Activated CD8-positive, alpha-beta memory T cell treated with anti-CD3 and anti-CD28 coated beads, Interleukin-2, amount 10 ng/mL, durations not matched to agents 7 days and 5 days (primary cell): Measurements from ENCODE around the gene KNL1. TPM values are rescaled to one million over a fixed set of nuclear protein-coding genes. Genes with fewer than 3 reads are reported as not detected.

ENCODE experiments used
- ATAC-seq: fragments of 150-1000 bp; cut with Tn5 transposase; one replicate; pipeline ENCODE4 v1.10.0; 2021; ENCODE audit warnings: moderate library complexity
- CTCF ChIA-PET: fragments of 350-600 bp; sonication (Branson Sonifier 250); formaldehyde crosslinking; loops from one replicate; lab custom pipeline; 2021; ENCODE audit warnings: antibody characterized with exemption; lab: Charles Lee
- DNase-seq: peaks from one replicate; pipeline ENCODE4 v3.0.0-alpha.2; 2020
- H3K27ac Mint-ChIP-seq: one replicate; pipeline ENCODE4 v1.8.0; 2021; ENCODE audit warnings: mild to moderate bottlenecking, mixed read lengths
- H3K27me3 Mint-ChIP-seq: one replicate; pipeline ENCODE4 v1.8.0; 2021; ENCODE audit warnings: mixed read lengths
- H3K36me3 Mint-ChIP-seq: one replicate; pipeline ENCODE4 v1.8.0; 2021; ENCODE audit warnings: mild to moderate bottlenecking, mixed read lengths
- H3K4me1 Mint-ChIP-seq: one replicate; pipeline ENCODE4 v1.8.0; 2021; ENCODE audit warnings: mixed read lengths
- H3K4me3 Mint-ChIP-seq: one replicate; pipeline ENCODE4 v1.8.0; 2021; ENCODE audit warnings: mild to moderate bottlenecking, moderate library complexity, mixed read lengths
- H3K9me3 Mint-ChIP-seq: one replicate; pipeline ENCODE4 v1.8.0; 2022; ENCODE audit warnings: low read depth, mixed read lengths
- total RNA-seq, 2 experiments: library from RNA; stranded (reverse); gene quantifications; one replicate each; pipeline ENCODE4 v1.2.3, GENCODE V29; 2021

The KNL1 gene
- total RNA-seq, 2 experiments from 2014 or later: 52.1 to 75.0 TPM

DNA sequence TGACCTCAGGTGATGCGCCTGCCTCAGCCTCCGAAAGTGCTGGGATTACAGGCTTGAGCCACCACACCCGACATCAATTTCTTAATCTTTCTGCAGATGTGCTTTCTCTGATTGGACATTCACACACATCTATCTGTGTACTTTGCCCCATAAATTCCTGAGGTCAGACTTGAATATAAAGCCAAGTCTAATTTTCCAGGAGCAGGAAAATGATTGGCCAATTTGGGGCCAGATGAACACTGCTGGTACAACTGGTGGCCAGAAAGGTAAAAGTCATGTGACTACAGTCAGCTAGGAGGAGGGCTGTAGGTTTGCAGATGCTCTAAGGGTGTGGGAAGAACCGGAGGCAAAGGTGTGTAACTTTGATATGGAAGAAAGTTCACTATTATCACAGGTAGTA lies 97.7 kb downstream of the KNL1 start:
- peaks cover 17% of the 10 kb centered on the region for H3K36me3 Mint-ChIP-seq
- peaks cover 16% of the 10 kb centered on the region for H3K4me1 Mint-ChIP-seq
- H3K9me3 Mint-ChIP-seq: no peaks in the 10 kb centered on the region
- DNase-seq (no peak), ATAC-seq (no peak)
- no peak overlapping the region for H3K27ac Mint-ChIP-seq
- H3K27me3 Mint-ChIP-seq: no peaks in the 10 kb centered on the region
- CTCF ChIA-PET: interaction anchor here (1.1 kb wide), 1 partner anchor 91 kb away, joined by 4 read pairs; no protein-coding TSS in a partner anchor
- no peak overlapping the region for H3K4me3 Mint-ChIP-seq

DNA sequence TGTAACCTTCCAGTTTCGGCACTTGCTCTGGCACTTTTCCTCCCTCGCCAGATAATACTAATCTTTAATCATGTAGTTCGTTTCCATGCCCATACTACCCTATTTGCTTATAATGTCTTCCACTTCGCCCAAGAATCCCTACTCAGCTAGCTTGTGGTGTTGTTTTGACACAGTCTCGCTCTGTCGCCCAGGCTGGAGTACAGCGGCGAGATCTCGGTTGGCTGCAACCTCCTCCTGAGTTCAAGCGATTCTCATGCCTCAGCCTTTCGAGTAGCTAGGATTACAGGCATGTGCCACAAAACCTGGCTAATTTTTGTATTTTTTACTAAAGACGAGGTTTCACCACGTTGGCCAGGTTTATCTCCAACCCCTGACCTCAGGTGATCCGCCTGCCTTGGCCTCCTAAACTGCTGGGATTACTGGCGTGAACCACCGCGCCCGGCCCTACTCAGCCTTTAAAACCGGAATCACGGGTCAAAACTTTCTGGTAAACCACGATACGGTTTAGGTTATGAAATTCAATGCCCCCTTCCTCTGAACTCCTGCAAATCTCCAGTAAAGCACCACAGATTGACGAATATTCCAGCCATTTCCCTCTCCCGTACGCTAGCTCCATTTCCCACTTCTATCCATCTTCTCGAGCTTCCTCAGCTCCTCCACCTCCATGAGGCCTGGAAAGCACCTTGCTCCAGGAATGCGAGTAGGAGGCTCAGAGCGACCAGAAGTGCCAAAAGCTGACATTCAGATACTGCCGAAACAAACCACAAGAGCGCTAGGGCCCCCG lies 100.0 kb downstream of the KNL1 start:
- CTCF ChIA-PET: interaction anchor here (0.6 to 3.1 kb wide), 22 partner anchors 10 to 1248 kb away, joined by 3 to 18 read pairs (median 4); partner anchors contain the start of genes DNAJC17, NUSAP1, OIP5 and VPS18
- DNase-seq (no peak), ATAC-seq (no peak)
- Mint-ChIP-seq H3K36me3 (peaks cover 30% of the 10 kb centered on the region), H3K4me3 (peak overlapping the region; percentile 98), H3K27me3 (no peaks in the 10 kb centered on the region), H3K4me1 (peaks cover 34% of the 10 kb centered on the region), H3K27ac (peak overlapping the region; percentile 100), H3K9me3 (no peaks in the 10 kb centered on the region)

DNA sequence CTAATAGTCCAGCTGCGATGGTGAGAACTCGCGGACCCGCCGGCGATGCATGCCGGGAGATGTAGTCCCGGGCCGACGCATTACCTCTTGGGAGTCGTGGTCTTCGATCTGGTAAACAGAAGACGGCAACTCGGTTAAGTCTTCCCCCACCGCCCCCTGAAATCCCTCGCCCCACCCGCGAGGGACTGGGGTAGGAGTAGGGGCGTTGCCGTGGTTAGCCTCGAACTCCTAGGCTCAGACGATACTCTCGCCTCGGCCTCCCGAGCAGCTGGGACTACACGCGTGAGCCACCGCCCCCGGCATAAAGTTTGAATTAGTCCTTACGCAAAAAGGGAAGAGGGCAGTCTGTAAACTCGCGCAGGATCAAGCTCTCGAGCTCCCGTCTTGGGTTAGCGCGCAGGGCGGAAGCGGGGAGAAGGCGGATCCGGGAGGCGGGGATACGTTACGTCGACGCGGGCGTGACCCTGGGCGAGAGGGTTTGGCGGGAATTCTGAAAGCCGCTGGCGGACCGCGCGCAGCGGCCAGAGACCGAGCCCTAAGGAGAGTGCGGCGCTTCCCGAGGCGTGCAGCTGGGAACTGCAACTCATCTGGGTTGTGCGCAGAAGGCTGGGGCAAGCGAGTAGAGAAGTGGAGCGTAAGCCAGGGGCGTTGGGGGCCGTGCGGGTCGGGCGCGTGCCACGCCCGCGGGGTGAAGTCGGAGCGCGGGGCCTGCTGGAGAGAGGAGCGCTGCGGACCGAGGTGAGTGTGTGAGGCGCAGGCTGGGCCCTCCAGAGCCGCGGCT lies 100.8 kb downstream of the KNL1 start, which contains the start of gene RAD51:
TSS of gene RAD51 (plus strand) at position 487 of the 781 bp plus-strand sequence. CDS start 3,585 bp downstream, outside the sequence.
- ATAC-seq: peak; percentile 94
- CTCF ChIA-PET: interaction anchor here (0.5 to 3.1 kb wide), 24 partner anchors 10 to 1247 kb away, joined by 3 to 18 read pairs (median 4); partner anchors contain the start of genes DNAJC17, NUSAP1, OIP5 and RPUSD2
- H3K4me3 Mint-ChIP-seq: peak within 1 kb of the TSS; percentile 98
- DNase-seq: peak; percentile 95
- peaks cover 41% of the 10 kb centered on the region for H3K4me1 Mint-ChIP-seq
- H3K36me3 Mint-ChIP-seq: peaks cover 36% of the 10 kb centered on the region
- H3K27ac Mint-ChIP-seq: peak within 1 kb of the TSS; percentile 100
- H3K9me3 Mint-ChIP-seq: no peaks in the 10 kb centered on the region
- H3K27me3 Mint-ChIP-seq: no peaks in the 10 kb centered on the region

DNA sequence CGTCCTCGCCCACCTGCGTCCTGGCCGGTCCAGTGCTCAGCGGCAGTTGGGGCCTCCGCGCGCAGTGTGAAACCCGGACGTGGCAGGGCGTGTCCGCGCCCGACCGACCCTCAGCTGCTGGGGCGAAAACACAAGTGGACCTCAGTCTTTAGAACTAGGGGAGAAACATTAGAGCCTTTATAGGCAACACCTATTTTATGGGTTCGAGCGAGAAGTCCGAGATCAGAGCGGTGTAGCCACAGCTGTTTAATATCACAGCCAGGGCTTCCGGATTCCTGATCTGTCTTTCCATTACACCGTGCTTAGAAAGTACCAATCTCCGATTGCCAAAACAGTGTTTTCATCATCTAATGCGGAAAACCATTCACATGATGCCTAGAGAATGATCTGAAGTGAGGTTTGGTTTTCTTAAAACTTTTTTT lies 101.4 kb downstream of the KNL1 start:
- Mint-ChIP-seq H3K36me3 (peaks cover 41% of the 10 kb centered on the region), H3K4me3 (peak overlapping the region; percentile 98), H3K4me1 (peaks cover 46% of the 10 kb centered on the region), H3K9me3 (no peaks in the 10 kb centered on the region), H3K27me3 (no peaks in the 10 kb centered on the region), H3K27ac (peak overlapping the region; percentile 100)
- ATAC-seq: peak; percentile 48
- DNase-seq: no peak
- CTCF ChIA-PET: interaction anchor here (0.7 to 3.1 kb wide), 10 partner anchors 13 to 208 kb away, joined by 3 to 18 read pairs (median 8); partner anchors contain the start of genes RPUSD2 and VPS18

DNA sequence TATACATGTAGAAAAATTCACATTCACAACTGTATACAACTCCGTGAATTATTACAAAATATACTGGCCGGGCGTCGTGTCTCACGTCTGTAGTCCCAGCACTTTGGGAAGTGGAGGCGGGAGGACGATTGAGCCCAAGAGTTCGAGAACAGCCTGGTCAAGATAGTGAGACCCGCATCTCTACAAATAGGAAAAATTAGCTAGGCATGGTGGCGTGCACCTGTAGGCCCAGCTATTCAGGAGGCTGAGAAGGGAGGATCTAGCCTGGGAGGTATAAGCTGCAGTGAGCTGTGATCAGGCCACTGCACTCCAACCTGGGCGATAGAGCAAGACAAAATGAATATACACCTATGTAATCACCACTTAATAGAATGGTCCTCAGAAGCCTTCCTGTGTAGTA lies 102.2 kb downstream of the KNL1 start:
- H3K27ac Mint-ChIP-seq: peak overlapping the region; percentile 100
- DNase-seq (no peak), ATAC-seq (no peak)
- peaks cover 49% of the 10 kb centered on the region for H3K4me1 Mint-ChIP-seq
- CTCF ChIA-PET: interaction anchor here (1.7 to 3.1 kb wide), 5 partner anchors 12 to 198 kb away, joined by 5 to 18 read pairs (median 10); partner anchors contain the start of gene VPS18
- no peaks in the 10 kb centered on the region for H3K27me3 Mint-ChIP-seq
- no peaks in the 10 kb centered on the region for H3K9me3 Mint-ChIP-seq
- H3K36me3 Mint-ChIP-seq: peaks cover 48% of the 10 kb centered on the region
- peak overlapping the region; percentile 98 for H3K4me3 Mint-ChIP-seq

DNA sequence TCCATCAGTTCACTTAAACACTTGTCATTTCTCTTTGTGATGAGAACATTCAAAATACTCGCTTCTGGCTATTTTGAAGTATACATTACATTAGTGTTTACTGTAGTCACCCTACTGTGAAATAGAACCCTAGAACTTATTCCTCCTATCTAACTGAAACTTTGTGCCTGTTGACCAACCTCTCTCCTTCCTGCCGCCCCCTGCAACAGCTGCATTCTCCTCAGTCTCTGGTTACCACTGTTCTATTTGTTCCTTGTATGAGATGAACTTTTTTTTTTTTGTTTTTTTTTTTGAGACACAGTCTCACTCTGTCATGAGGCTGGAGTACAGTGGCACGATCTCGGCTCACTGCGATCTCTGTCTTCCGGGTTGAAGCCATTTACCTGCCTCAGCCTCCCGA lies 103.9 kb downstream of the KNL1 start:
- H3K4me3 Mint-ChIP-seq: peak overlapping the region; percentile 38
- H3K4me1 Mint-ChIP-seq: peaks cover 51% of the 10 kb centered on the region
- CTCF ChIA-PET: interaction anchor here (1.2 to 2.0 kb wide), 3 partner anchors 46 to 196 kb away, joined by 4 to 6 read pairs (median 5); partner anchors contain the start of gene VPS18

DNA sequence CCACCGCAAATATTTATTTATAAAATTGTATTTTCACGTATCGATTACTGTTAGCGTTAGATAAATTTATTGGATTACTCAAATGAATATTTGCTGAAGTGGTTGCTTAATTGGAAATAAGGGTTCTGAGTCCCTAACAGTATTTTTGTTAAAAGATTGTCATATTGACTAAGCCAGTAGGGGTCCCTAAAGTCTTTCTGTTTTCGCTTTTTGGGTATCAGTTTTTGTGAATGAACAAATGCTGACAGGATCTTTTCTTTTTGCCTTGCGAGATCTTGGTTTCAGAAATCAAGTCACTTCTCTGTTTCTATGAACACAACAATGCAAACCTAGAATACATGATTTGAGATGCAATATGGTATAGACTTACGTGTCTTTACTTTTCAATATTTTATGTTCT lies 108.0 kb downstream of the KNL1 start:
- DNase-seq (no peak), ATAC-seq (no peak)
- Mint-ChIP-seq H3K27me3 (no peaks in the 10 kb centered on the region), H3K36me3 (peaks cover 61% of the 10 kb centered on the region), H3K9me3 (no peaks in the 10 kb centered on the region), H3K4me1 (peaks cover 42% of the 10 kb centered on the region), H3K4me3 (no peak overlapping the region), H3K27ac (no peak overlapping the region)
- CTCF ChIA-PET: interaction anchor here (0.9 to 1.9 kb wide), 2 partner anchors 80 to 192 kb away, joined by 3 to 13 read pairs; partner anchors contain the start of gene VPS18

More for the DNA sequence above, 103.9 kb downstream of the KNL1 start:
- peaks cover 57% of the 10 kb centered on the region for H3K36me3 Mint-ChIP-seq
- no peaks in the 10 kb centered on the region for H3K9me3 Mint-ChIP-seq
- H3K27ac Mint-ChIP-seq: peak overlapping the region; percentile 69
- DNase-seq (no peak), ATAC-seq (no peak)
- H3K27me3 Mint-ChIP-seq: no peaks in the 10 kb centered on the region

DNA sequence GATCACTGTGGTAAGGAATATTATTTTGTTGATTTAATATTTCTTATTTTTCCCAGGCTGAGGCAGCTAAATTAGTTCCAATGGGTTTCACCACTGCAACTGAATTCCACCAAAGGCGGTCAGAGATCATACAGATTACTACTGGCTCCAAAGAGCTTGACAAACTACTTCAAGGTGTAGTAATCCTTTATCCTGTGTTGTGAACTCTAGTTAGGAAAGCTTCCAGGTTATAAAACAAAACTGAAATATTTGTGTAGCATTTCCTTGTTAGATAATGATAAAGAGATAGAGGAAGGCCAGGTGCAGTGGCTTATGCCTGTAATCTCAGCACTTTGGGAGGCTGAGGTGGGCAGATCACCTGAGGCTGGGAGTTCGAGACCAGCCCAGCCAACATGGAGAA lies 112.1 kb downstream of the KNL1 start:
- Mint-ChIP-seq H3K9me3 (no peaks in the 10 kb centered on the region), H3K4me1 (peaks cover 13% of the 10 kb centered on the region), H3K27ac (no peak overlapping the region), H3K27me3 (no peaks in the 10 kb centered on the region), H3K36me3 (peaks cover 47% of the 10 kb centered on the region), H3K4me3 (no peak overlapping the region)
- ATAC-seq (no peak), DNase-seq (no peak)
- CTCF ChIA-PET: interaction anchor here (0.5 to 2.3 kb wide), 3 partner anchors 16 to 76 kb away, joined by 3 to 8 read pairs (median 3); no protein-coding TSS in a partner anchor

Other genes starting within 250 kb of the KNL1 start
- not detected for gene PHGR1, start 243.2 kb upstream of the KNL1 start, total RNA-seq
- gene DISP2, start 236.0 kb upstream of the KNL1 start, total RNA-seq: under 1 TPM; 0.23 to 0.37 TPM
- gene KNSTRN, start 211.5 kb upstream of the KNL1 start, total RNA-seq: 10 to 100 TPM; 77.1 to 82.0 TPM
- 10 to 100 TPM; 70.3 to 87.2 TPM for gene IVD, start 188.5 kb upstream of the KNL1 start, total RNA-seq
- gene BAHD1, start 153.3 kb upstream of the KNL1 start, total RNA-seq: 10 to 100 TPM; 24.1 to 25.6 TPM
- gene CHST14, start 123.3 kb upstream of the KNL1 start, total RNA-seq: 10 to 100 TPM; 12.3 to 12.6 TPM
- gene CCDC32, start 29.2 kb upstream of the KNL1 start, total RNA-seq: 10 to 100 TPM; 24.4 to 27.8 TPM
- gene RPUSD2, start 24.9 kb upstream of the KNL1 start, total RNA-seq: 10 to 100 TPM; 17.6 to 17.7 TPM
- 10 to 100 TPM; 73.0 to 83.3 TPM for gene RAD51, start 100.9 kb downstream of the KNL1 start, total RNA-seq
- gene RMDN3, start 161.0 kb downstream of the KNL1 start, total RNA-seq: 10 to 100 TPM; 30.9 to 33.1 TPM
- 10 to 100 TPM; 25.9 to 29.1 TPM for gene GCHFR, start 169.8 kb downstream of the KNL1 start, total RNA-seq
- gene C15orf62, start 175.7 kb downstream of the KNL1 start, total RNA-seq: under 1 TPM; 0.45 to 0.82 TPM
- gene ZFYVE19, start 212.8 kb downstream of the KNL1 start, total RNA-seq: 10 to 100 TPM; 28.2 TPM
- 10 to 100 TPM; 45.6 to 51.2 TPM for gene DNAJC17, start 213.2 kb downstream of the KNL1 start, total RNA-seq
- not detected for gene PPP1R14D, start 234.5 kb downstream of the KNL1 start, total RNA-seq
- gene SPINT1, start 249.8 kb downstream of the KNL1 start, total RNA-seq: 1 to 10 TPM; 3.7 to 4.0 TPM